Measurements from ENCODE around the gene ADARB2. TPM values are rescaled to one million over a fixed set of nuclear protein-coding genes. Genes with fewer than 3 reads are reported as not detected.

ADARB2 gene
- total RNA-seq, 3 donors from 2014 or later = 0.31 to 4.2 TPM; not detected in 1

DNA sequence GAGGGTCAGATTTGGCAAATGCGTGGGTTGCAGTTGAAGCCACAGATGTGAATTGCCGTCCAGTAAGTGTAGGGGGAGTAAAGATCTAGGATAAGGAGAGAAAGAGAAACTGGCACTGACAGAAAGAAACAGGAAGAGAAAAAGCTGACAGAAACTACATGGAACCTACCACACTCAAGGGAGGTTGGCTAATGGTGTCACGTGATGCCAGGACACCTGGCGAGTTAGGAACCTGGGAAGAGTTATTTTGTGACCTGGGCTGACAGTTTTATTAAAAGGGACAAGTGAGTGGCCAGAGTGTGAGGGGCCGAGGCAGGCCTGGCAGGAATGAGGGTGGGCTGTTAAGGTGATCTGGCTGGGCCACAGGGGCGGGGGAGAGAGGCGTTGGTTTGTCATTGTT, 188.7 kb downstream of the ADARB2 start:
- intact Hi-C loops (cut with DNase I, micrococcal nuclease) = no loop called here
- peak in 1 of 3 donors; percentile 12 for DNase-seq
- no peak for TF ChIP-seq CTCF (IDR thresholded peaks at IDR 0.05)
- H3K4me3 ChIP-seq = no peak overlapping the region
- H3K36me3 ChIP-seq (ENCODE audit: low read depth) = no peaks in the 10 kb centered on the region
- no peaks in the 10 kb centered on the region for H3K4me1 ChIP-seq (ENCODE audit: low read depth)
- no peaks in the 10 kb centered on the region for H3K9me3 ChIP-seq
- no peak for ATAC-seq

DNA sequence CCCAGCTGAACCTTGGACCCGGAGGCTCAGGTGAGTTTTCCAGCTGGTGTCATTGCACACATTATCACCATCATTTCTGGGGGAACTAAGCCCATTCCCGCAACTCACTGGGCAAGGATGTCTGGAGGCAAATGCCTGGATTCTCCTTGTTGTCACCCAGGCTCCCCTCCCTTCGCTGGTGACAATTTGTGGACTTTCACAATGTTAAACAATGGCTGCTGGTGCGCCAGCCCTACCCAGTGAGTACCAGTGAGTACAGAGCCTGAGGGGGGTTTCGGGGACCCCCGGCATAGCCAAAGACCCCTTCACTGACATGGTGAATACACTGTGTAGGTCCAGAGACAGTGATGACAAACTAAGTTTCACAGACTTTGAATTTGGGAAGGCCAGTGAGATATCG, 189.2 kb downstream of the ADARB2 start:
- no peaks in the 10 kb centered on the region for H3K36me3 ChIP-seq (ENCODE audit: low read depth)
- no peaks in the 10 kb centered on the region for H3K9me3 ChIP-seq
- intact Hi-C loops (cut with DNase I, micrococcal nuclease) = no loop called here
- DNase-seq (no peak), ATAC-seq (no peak)
- no peak overlapping the region for H3K4me3 ChIP-seq
- TF ChIP-seq CTCF (IDR thresholded peaks at IDR 0.05) = no peak
- H3K4me1 ChIP-seq (ENCODE audit: low read depth) = no peaks in the 10 kb centered on the region

DNA sequence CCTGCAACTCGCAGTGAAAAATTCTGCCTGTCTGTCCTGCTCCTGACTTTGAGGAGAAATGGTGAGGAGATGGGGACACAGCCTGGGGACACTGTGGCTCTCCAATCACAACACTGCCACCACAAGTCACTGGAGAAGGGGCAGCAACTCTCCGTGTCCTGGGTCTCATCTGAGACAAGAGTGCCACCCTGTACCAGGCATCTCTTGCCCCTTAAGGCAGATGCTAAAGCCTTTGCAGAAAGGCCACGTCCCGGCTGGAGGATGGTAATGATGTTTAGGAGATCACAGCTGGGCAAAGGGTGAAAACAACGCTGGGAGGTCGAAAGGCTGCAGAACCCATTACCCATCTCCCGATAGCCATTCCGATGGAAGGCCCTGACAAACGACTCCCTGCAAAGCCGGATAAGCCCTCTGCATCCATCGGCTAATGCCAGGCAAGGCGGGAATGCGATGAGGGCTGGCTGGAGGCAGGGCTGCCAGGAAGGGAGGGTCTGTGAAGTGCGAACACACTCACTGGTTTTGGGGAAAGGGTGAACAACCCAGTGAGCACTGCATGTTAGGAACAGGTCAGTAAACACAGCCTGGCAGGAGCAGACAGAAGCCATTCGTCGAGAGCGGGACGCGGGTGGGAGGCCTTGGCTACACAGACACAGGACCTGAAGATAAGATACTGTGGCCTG, 190.8 kb downstream of the ADARB2 start:
- no peak for ATAC-seq
- Histone ChIP-seq H3K4me1 (ENCODE audit: low read depth) (no peaks in the 10 kb centered on the region), H3K4me3 (no peak overlapping the region), H3K9me3 (no peaks in the 10 kb centered on the region), H3K36me3 (ENCODE audit: low read depth) (no peaks in the 10 kb centered on the region)
- no peak for TF ChIP-seq CTCF (IDR thresholded peaks at IDR 0.05)
- DNase-seq = no peak
- intact Hi-C loops (cut with DNase I, micrococcal nuclease) = no loop called here

DNA sequence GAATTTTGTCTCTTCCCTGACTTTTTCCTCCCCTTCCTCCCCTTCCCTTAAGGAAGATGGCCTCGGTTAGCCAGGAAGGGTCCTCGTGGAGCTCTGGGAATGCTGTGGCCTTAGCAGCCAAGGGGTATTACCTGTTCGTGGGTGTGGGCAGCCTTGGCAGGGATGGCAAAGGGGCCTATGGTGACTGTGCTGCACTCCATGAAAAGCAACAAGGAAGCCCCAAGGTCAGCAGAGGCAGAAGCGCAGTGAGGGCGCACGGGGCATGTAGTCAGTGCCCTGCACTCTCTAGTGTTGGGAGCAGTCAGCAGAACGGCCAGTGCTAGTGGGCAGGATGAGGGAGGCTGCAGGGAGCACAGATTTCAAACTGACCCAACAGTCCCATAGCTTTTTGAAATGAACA, 191.8 kb downstream of the ADARB2 start:
- no peak for TF ChIP-seq CTCF (IDR thresholded peaks at IDR 0.05)
- intact Hi-C loops (cut with DNase I, micrococcal nuclease) = no loop called here
- peak in 1 of 3 donors; percentile 24 for DNase-seq
- H3K36me3 ChIP-seq (ENCODE audit: low read depth) = no peaks in the 10 kb centered on the region
- no peaks in the 10 kb centered on the region for H3K9me3 ChIP-seq
- H3K4me3 ChIP-seq = no peak overlapping the region
- no peak for ATAC-seq
- no peaks in the 10 kb centered on the region for H3K4me1 ChIP-seq (ENCODE audit: low read depth)

GRCh38 chr10:1544929-1545328, 192.4 kb downstream of the ADARB2 start:
- intact Hi-C loops (cut with DNase I, micrococcal nuclease) = no loop called here
- no peaks in the 10 kb centered on the region for H3K36me3 ChIP-seq (ENCODE audit: low read depth)
- ATAC-seq (no peak), DNase-seq (no peak)
- no peaks in the 10 kb centered on the region for H3K9me3 ChIP-seq
- H3K4me3 ChIP-seq = no peak overlapping the region
- H3K4me1 ChIP-seq (ENCODE audit: low read depth) = no peaks in the 10 kb centered on the region
- TF ChIP-seq CTCF (IDR thresholded peaks at IDR 0.05) = no peak
